Lung (tissue), 12 donors: ENCODE measurements around the gene CREB5. TPM values are rescaled to one million over a fixed set of nuclear protein-coding genes. Genes with fewer than 3 reads are reported as not detected.

Experiments
- ATAC-seq: fragments of 200-7000 bp; cut with Tn5 transposase; one replicate; pipeline ENCODE4 v1.9.1; 2020; ENCODE audit warnings: moderate number of reproducible peaks; ENCODE audit not compliant: insufficient read depth, low FRiP score
- DNase-seq, 3 donors: peaks; one replicate each; pipeline ENCODE4 v3.0.0-alpha.2; 2013 to 2017
- H3K27ac ChIP-seq, 2 donors: one replicate each; pipeline ENCODE4 v1.5.1; 2013; ENCODE audit warnings: mild to moderate bottlenecking in 2 of 2, moderate library complexity in 2 of 2, control low read depth in 1 of 2, inconsistent platforms in 1 of 2, low read depth in 1 of 2, low read length in 1 of 2
- H3K27me3 ChIP-seq, 3 donors: one replicate each; pipeline ENCODE4 v1.5.1; 2013; ENCODE audit warnings: low read length in 2 of 3; ENCODE audit not compliant: control insufficient read depth in 3 of 3, insufficient read depth in 3 of 3
- H3K36me3 ChIP-seq, 4 donors: one replicate each; pipeline ENCODE4 v1.5.1; 2013; ENCODE audit warnings: low read length in 4 of 4, mild to moderate bottlenecking in 1 of 4, moderate library complexity in 1 of 4; ENCODE audit not compliant: control insufficient read depth in 4 of 4, insufficient read depth in 4 of 4
- H3K4me1 ChIP-seq, 5 donors: one replicate each; pipeline ENCODE4 v1.5.1; 2013; ENCODE audit warnings: low read length in 5 of 5, mild to moderate bottlenecking in 2 of 5, moderate library complexity in 1 of 5; ENCODE audit not compliant: control insufficient read depth in 5 of 5, insufficient read depth in 5 of 5
- H3K4me3 ChIP-seq: one replicate; pipeline ENCODE4 v1.5.1; 2013; ENCODE audit warnings: mild to moderate bottlenecking, control low read depth, moderate library complexity
- H3K9ac ChIP-seq, 2 donors: one replicate each; pipeline ENCODE4 v1.5.1; 2013; ENCODE audit warnings: low read length in 2 of 2, control low read depth in 1 of 2; ENCODE audit not compliant: insufficient read depth in 1 of 2
- H3K9me3 ChIP-seq, 4 donors: one replicate each; pipeline ENCODE4 v1.5.1; 2013; ENCODE audit warnings: low read length in 3 of 4, mild to moderate bottlenecking in 1 of 4, moderate library complexity in 1 of 4; ENCODE audit not compliant: control insufficient read depth in 4 of 4, insufficient read depth in 3 of 4
- WGBS, 2 donors: extraction: QIAGEN DNeasy Blood & Tissue Kit; methylation state at CpG; one replicate each; pipeline ENCODE4 v1.1.7; 2013; 5-methylcytosine and 5-hydroxymethylcytosine counted together
- polyA plus RNA-seq, 2 donors: library from polyadenylated mRNA; stranded (reverse); fragments of 200-250 nt; gene quantifications; one replicate each; pipeline ENCODE4 v1.2.1, GENCODE V29; 2013
- total RNA-seq, 2 donors: library from RNA; depleted of rRNA in 1 of 2; stranded (reverse); fragments of >200 nt in 1 of 2; gene quantifications; one replicate each; pipeline ENCODE4 v1.2.1, GENCODE V29; 2014 to 2021
- TF ChIP-seq, protein P1 (sequence below): IDR thresholded peaks from 2 replicates; pipeline ENCODE4 v1.5.1; 2012; ENCODE audit warnings: mild to moderate bottlenecking; ENCODE audit errors: control extremely low read depth, extremely low read depth
- donor health status: control.
- donor health status: control.
- donor health status: Bipolar disorder and iron deficiency.
- donor health status: healthy.
- donor health status: DM: yes; HTN: yes; CAD: no.

Gene CREB5
- total and polyA plus RNA-seq, 4 donors, result 2.7 to 23.1 (median 9.6) TPM

DNA sequence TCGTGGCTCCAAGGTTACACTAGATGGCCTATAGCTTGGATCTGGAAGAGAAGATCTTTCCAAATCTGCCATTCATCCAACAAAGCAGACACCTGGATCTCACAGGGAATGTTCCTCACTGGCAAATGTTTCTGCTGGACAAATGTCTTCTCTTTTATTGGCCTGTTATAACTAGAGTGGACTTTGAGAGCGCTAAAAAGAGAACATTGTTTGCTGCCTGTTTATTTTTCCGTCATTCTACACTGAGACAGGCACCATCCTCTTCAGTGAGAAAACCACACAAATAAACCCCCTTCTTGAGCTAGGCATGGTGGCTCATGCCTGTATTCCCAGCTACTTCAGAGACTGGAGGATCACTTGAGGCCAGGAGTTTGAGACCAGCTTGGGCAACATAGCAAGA lies 206.9 kb downstream of the CREB5 start:
- no peaks in the 10 kb centered on the region for H3K27me3 ChIP-seq
- TF ChIP-seq, protein P1, sequence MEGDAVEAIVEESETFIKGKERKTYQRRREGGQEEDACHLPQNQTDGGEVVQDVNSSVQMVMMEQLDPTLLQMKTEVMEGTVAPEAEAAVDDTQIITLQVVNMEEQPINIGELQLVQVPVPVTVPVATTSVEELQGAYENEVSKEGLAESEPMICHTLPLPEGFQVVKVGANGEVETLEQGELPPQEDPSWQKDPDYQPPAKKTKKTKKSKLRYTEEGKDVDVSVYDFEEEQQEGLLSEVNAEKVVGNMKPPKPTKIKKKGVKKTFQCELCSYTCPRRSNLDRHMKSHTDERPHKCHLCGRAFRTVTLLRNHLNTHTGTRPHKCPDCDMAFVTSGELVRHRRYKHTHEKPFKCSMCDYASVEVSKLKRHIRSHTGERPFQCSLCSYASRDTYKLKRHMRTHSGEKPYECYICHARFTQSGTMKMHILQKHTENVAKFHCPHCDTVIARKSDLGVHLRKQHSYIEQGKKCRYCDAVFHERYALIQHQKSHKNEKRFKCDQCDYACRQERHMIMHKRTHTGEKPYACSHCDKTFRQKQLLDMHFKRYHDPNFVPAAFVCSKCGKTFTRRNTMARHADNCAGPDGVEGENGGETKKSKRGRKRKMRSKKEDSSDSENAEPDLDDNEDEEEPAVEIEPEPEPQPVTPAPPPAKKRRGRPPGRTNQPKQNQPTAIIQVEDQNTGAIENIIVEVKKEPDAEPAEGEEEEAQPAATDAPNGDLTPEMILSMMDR, result no peak
- 96% methylated on average over 3 of the region's 3 CpGs for WGBS, 2 donors
- H3K36me3 ChIP-seq, result no peaks in the 10 kb centered on the region
- no peak overlapping the region for H3K27ac ChIP-seq
- H3K4me3 ChIP-seq, result no peak overlapping the region
- no peaks in the 10 kb centered on the region for H3K9me3 ChIP-seq
- peaks cover 0 to 29% (median 7%) of the 10 kb centered on the region in 5 donors for H3K4me1 ChIP-seq
- ATAC-seq, result no peak
- no peak for DNase-seq
- H3K9ac ChIP-seq, result no peak overlapping the region

DNA sequence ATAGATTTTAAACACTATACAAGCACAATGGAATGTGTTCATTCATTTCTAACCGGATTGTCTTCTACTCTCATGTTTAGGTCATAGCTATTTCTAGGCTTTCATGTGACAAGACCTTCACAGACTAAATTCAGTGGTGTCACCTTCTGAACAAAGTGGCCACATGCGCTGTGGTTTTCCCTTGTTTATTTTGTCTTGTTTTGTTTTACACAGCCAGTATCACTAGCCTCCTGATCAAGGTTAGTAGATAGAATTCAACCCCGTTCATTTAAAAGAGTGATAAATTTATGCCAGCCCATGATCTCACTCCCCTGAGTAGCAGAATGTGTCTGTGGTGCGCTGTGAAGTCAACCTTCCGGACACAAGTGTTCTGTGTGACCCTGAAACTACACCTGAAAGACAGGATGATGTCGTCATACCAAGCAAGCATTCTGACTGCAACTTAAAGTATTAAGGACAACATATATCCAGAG lies 209.1 kb downstream of the CREB5 start:
- ATAC-seq (no peak), DNase-seq (no peak)
- 73 to 79% methylated on average over 6 of the region's 6 CpGs for WGBS, 2 donors
- H3K36me3 ChIP-seq, result no peaks in the 10 kb centered on the region
- no peaks in the 10 kb centered on the region for H3K9me3 ChIP-seq
- H3K4me1 ChIP-seq, result peaks cover 0 to 29% (median 12%) of the 10 kb centered on the region in 5 donors
- H3K27me3 ChIP-seq, result no peaks in the 10 kb centered on the region
- H3K9ac ChIP-seq, result no peak overlapping the region
- H3K4me3 ChIP-seq, result no peak overlapping the region
- peak overlapping the region in 1 of 2 donors; percentile 87 for H3K27ac ChIP-seq
- TF ChIP-seq, protein P1, result no peak

DNA sequence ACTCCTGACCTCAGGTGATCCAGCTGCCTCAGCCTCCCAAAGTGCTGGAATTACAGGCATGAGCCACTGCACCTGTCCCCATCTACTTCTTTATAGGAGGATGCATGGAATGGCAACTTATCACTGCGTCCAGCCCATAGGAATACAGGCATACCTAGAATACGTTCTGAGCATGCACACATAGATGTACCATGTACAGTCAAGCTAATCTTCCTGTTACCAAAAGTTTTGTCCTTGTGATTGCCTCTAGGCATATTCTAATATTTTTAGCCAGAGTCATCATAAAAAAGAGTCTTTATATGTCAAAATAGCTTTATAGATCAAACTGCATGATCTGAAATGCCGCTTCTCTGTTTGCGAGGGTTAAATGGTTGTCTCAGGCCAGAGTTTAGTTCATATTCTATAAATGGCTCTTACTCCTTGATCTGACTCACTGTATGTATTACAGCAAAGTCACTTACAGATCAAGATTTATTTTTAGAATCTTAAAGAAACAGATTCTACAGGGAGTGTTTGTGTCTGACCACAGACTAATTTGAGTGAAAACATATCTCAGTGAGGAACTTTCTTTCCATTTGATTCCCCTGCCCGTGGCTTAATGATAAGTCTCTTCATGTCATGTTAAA lies 210.9 kb downstream of the CREB5 start:
- 77 to 86% methylated on average over 5 of the region's 5 CpGs for WGBS, 2 donors
- H3K9ac ChIP-seq, result no peak overlapping the region

More for the DNA sequence above, 210.9 kb downstream of the CREB5 start:
- TF ChIP-seq, protein P1, result no peak
- H3K27me3 ChIP-seq, result no peaks in the 10 kb centered on the region
- H3K4me3 ChIP-seq, result no peak overlapping the region
- DNase-seq (no peak), ATAC-seq (no peak)
- no peaks in the 10 kb centered on the region for H3K9me3 ChIP-seq
- peaks cover 1 to 29% (median 8%) of the 10 kb centered on the region in 5 donors for H3K4me1 ChIP-seq
- no peaks in the 10 kb centered on the region for H3K36me3 ChIP-seq
- H3K27ac ChIP-seq, result peak overlapping the region in 1 of 2 donors; percentile 87
